HEK293 (cell line): Measurements from ENCODE around the gene JAKMIP1.

Experiments used
- CTCF ChIA-PET: fragments of 350-600 bp; formaldehyde crosslinking; extraction: SDS; loops from one replicate; lab custom pipeline; 2021; ENCODE audit warnings: antibody characterized with exemption; lab: Yijun Ruan, JAX
- POLR2A ChIA-PET: fragments of 300-600 bp; formaldehyde crosslinking; extraction: SDS; loops from one replicate; lab custom pipeline; 2020; ENCODE audit warnings: antibody characterized with exemption, inconsistent platforms; lab: Yijun Ruan, JAX
- H3K27ac ChIP-seq: fragments of 200-500 bp; sonication (Bioruptor generic); 2 replicates; pipeline ENCODE4 v1.5.1; 2014; ENCODE audit warnings: low read depth, low read length, control low read depth, inconsistent platforms; ENCODE audit errors: extremely low read depth
- H3K36me3 ChIP-seq, 2 experiments: fragments of 200-500 bp in 1 of 2; sonication (Bioruptor generic) in 1 of 2; 1 replicate in 1 of 2; 2 replicates in 1 of 2; pipeline ENCODE4 v1.5.1; 2014 to 2017; ENCODE audit warnings: inconsistent platforms in 2 of 2, low read length in 2 of 2; ENCODE audit not compliant: control insufficient read depth in 2 of 2, insufficient read depth in 1 of 2
- H3K4me1 ChIP-seq: fragments of 200-500 bp; sonication (Bioruptor generic); 2 replicates; pipeline ENCODE4 v1.5.1; 2014; ENCODE audit warnings: mild to moderate bottlenecking, low read length, inconsistent platforms; ENCODE audit not compliant: control insufficient read depth, insufficient read depth
- H3K4me3 ChIP-seq: 2 replicates; pipeline ENCODE4 v1.5.1; 2011; ENCODE audit warnings: low read depth, mild to moderate bottlenecking, control low read depth, low read length, moderate library complexity
- H3K9me3 ChIP-seq: fragments of 200-500 bp; sonication (Bioruptor generic); 2 replicates; pipeline ENCODE4 v1.5.1; 2014; ENCODE audit warnings: low read depth, low read length, inconsistent platforms; ENCODE audit not compliant: control insufficient read depth, insufficient read depth
- BCL11A ChIP-seq: fragments of 450-650 bp; formaldehyde crosslinking; IDR thresholded peaks from 2 replicates; pipeline ENCODE4 v1.5.1; 2016; ENCODE audit warnings: low read depth, missing biosample characterization, missing genetic modification characterization
- GLIS2 ChIP-seq: fragments of 450-650 bp; formaldehyde crosslinking; IDR thresholded peaks from 2 replicates; pipeline ENCODE4 v1.5.1; 2016; ENCODE audit warnings: missing biosample characterization, missing genetic modification characterization
- HIC1 ChIP-seq: fragments of 450-650 bp; formaldehyde crosslinking; IDR thresholded peaks from 2 replicates; pipeline ENCODE4 v1.5.1; 2016; ENCODE audit warnings: missing biosample characterization, missing genetic modification characterization
- HOXD13 ChIP-seq: sonication (generic); formaldehyde crosslinking; IDR thresholded peaks from 2 replicates; pipeline ENCODE4 v1.8.0; 2022; ENCODE audit warnings: missing genetic modification reagents, borderline replicate concordance
- KLF1 ChIP-seq: fragments of 450-650 bp; formaldehyde crosslinking; IDR thresholded peaks from 2 replicates; pipeline ENCODE4 v1.5.1; 2016; ENCODE audit warnings: missing biosample characterization, missing genetic modification characterization
- KLF9 ChIP-seq: fragments of 450-650 bp; formaldehyde crosslinking; IDR thresholded peaks from 2 replicates; pipeline ENCODE4 v1.5.1; 2016; ENCODE audit warnings: missing biosample characterization, missing genetic modification characterization, low read depth
- OSR2 ChIP-seq: fragments of 450-650 bp; formaldehyde crosslinking; IDR thresholded peaks from 2 replicates; pipeline ENCODE4 v1.5.1; 2016; ENCODE audit warnings: missing biosample characterization, missing genetic modification characterization
- PRDM2 ChIP-seq: fragments of 450-650 bp; formaldehyde crosslinking; IDR thresholded peaks from 2 replicates; pipeline ENCODE4 v1.5.1; 2016; ENCODE audit warnings: missing biosample characterization, missing genetic modification characterization, borderline replicate concordance
- SP2 ChIP-seq: fragments of 450-650 bp; formaldehyde crosslinking; IDR thresholded peaks from 2 replicates; pipeline ENCODE4 v1.5.1; 2016; ENCODE audit warnings: missing biosample characterization, missing genetic modification characterization
- SP3 ChIP-seq: fragments of 450-650 bp; formaldehyde crosslinking; IDR thresholded peaks from 2 replicates; pipeline ENCODE4 v1.5.1; 2016; ENCODE audit warnings: missing biosample characterization, missing genetic modification characterization
- ZBTB17 ChIP-seq: fragments of 450-650 bp; formaldehyde crosslinking; IDR thresholded peaks from 2 replicates; pipeline ENCODE4 v1.5.1; 2016; ENCODE audit warnings: missing biosample characterization, missing genetic modification characterization
- ZBTB26 ChIP-seq: fragments of 450-650 bp; formaldehyde crosslinking; optimal IDR thresholded peaks from 2 replicates; pipeline ENCODE3; 2016; ENCODE audit warnings: missing biosample characterization, mild to moderate bottlenecking, missing genetic modification characterization
- ZBTB44 ChIP-seq: fragments of 450-650 bp; IDR thresholded peaks from 2 replicates; pipeline ENCODE4 v1.5.1; 2018; ENCODE audit warnings: missing biosample characterization, mild to moderate bottlenecking, missing genetic modification characterization
- ZBTB48 ChIP-seq: fragments of 450-650 bp; formaldehyde crosslinking; IDR thresholded peaks from 2 replicates; pipeline ENCODE4 v1.5.1; 2016; ENCODE audit warnings: missing biosample characterization, missing genetic modification characterization
- ZBTB7A ChIP-seq: fragments of 450-650 bp; formaldehyde crosslinking; IDR thresholded peaks from 2 replicates; pipeline ENCODE4 v1.5.1; 2016; ENCODE audit warnings: low read depth, missing biosample characterization, missing genetic modification characterization
- ZBTB8A ChIP-seq: fragments of 450-650 bp; formaldehyde crosslinking; IDR thresholded peaks from 2 replicates; pipeline ENCODE4 v1.5.1; 2016; ENCODE audit warnings: missing biosample characterization, missing genetic modification characterization
- ZFHX2 ChIP-seq: fragments of 450-650 bp; formaldehyde crosslinking; conservative IDR thresholded peaks from 2 replicates; pipeline ENCODE4 v1.5.1; 2016; ENCODE audit warnings: missing biosample characterization, missing genetic modification characterization
- ZFP37 ChIP-seq: fragments of 450-650 bp; formaldehyde crosslinking; IDR thresholded peaks from 2 replicates; pipeline ENCODE4 v1.5.1; 2016; ENCODE audit warnings: missing biosample characterization, missing genetic modification characterization
- ZFP41 ChIP-seq: fragments of 450-650 bp; formaldehyde crosslinking; IDR thresholded peaks from 2 replicates; pipeline ENCODE4 v1.5.1; 2016; ENCODE audit warnings: missing biosample characterization, missing genetic modification characterization, borderline replicate concordance
- ZIC2 ChIP-seq: fragments of 450-650 bp; formaldehyde crosslinking; IDR thresholded peaks from 2 replicates; pipeline ENCODE4 v1.5.1; 2016; ENCODE audit warnings: missing biosample characterization, missing genetic modification characterization
- ZNF114 ChIP-seq: fragments of 450-650 bp; formaldehyde crosslinking; IDR thresholded peaks from 2 replicates; pipeline ENCODE4 v1.5.0; 2017; ENCODE audit warnings: missing biosample characterization, missing genetic modification characterization
- ZNF184 ChIP-seq: fragments of 450-650 bp; IDR thresholded peaks from 2 replicates; pipeline ENCODE4 v1.5.1; 2018; ENCODE audit warnings: missing biosample characterization, mild to moderate bottlenecking, missing genetic modification characterization
- ZNF2 ChIP-seq: fragments of 450-650 bp; formaldehyde crosslinking; IDR thresholded peaks from 2 replicates; pipeline ENCODE4 v1.5.1; 2016; ENCODE audit warnings: missing biosample characterization, missing genetic modification characterization
- ZNF214 ChIP-seq: fragments of 450-650 bp; formaldehyde crosslinking; IDR thresholded peaks from 2 replicates; pipeline ENCODE4 v1.5.1; 2017; ENCODE audit warnings: missing biosample characterization, mild to moderate bottlenecking, missing genetic modification characterization, borderline replicate concordance
- ZNF221 ChIP-seq: fragments of 450-650 bp; formaldehyde crosslinking; IDR thresholded peaks from 2 replicates; pipeline ENCODE4 v1.5.1; 2017; ENCODE audit warnings: missing biosample characterization, missing genetic modification characterization, borderline replicate concordance
- ZNF792 ChIP-seq: fragments of 450-650 bp; formaldehyde crosslinking; IDR thresholded peaks from 2 replicates; pipeline ENCODE4 v1.5.1; 2016; ENCODE audit warnings: missing biosample characterization, missing genetic modification characterization

The JAKMIP1 gene

GRCh38 chr4:6199422-6199921 lies 877 bp downstream of the JAKMIP1 start:
- CTCF ChIA-PET, result no interaction called here
- TF ChIP-seq KLF9 (tag by site-specific recombination), result peak; percentile 25; the same call in 1 of the 2 replicates
- TF ChIP-seq ZBTB7A (tag by site-specific recombination), result no peak
- no peak for TF ChIP-seq ZFP37
- no peak for TF ChIP-seq ZNF114 (tag by site-specific recombination)
- no peak for TF ChIP-seq ZFP41
- no peak for TF ChIP-seq ZBTB44 (tag by site-specific recombination)
- peak; percentile 70 for TF ChIP-seq KLF1
- TF ChIP-seq ZBTB26 (tag by site-specific recombination), result peak; percentile 24
- peak; percentile 10; the same call in 1 of the 2 replicates for TF ChIP-seq ZIC2
- TF ChIP-seq GLIS2, result no peak
- no peak for TF ChIP-seq BCL11A
- TF ChIP-seq ZNF214 (tag by site-specific recombination), result no peak
- TF ChIP-seq HOXD13 (CRISPR knock-in tag), result no peak
- TF ChIP-seq ZNF792 (tag by site-specific recombination), result no peak
- no peak for TF ChIP-seq ZBTB8A
- no peak for TF ChIP-seq ZNF184 (tag by site-specific recombination)
- TF ChIP-seq HIC1, result no peak
- TF ChIP-seq ZBTB48 (tag by site-specific recombination), result no peak
- no peak for TF ChIP-seq ZNF221 (tag by site-specific recombination)
- TF ChIP-seq, all 188 proteins: peak for 4
- H3K27ac ChIP-seq, result no peak overlapping the region
- no peaks in the 10 kb centered on the region for H3K9me3 ChIP-seq
- no peaks in the 10 kb centered on the region for H3K36me3 ChIP-seq
- H3K4me1 ChIP-seq, result no peaks in the 10 kb centered on the region
- H3K4me3 ChIP-seq, result no peak overlapping the region
- POLR2A ChIA-PET, result no interaction called here

- Histone ChIP-seq H3K36me3 (no peaks in the 10 kb centered on the region), H3K27ac (no peak overlapping the region), H3K4me3 (no peak overlapping the region), H3K4me1 (no peaks in the 10 kb centered on the region), H3K9me3 (no peaks in the 10 kb centered on the region)
- ChIA-PET POLR2A (no interaction called here), CTCF (interaction anchor here (0.6 kb wide), 1 partner anchor 799 kb away, joined by 3 read pairs; no protein-coding TSS in a partner anchor)
- TF ChIP-seq SP2 (tag by site-specific recombination) (peak; percentile 42; the same call in 1 of the 2 replicates), ZNF2 (tag by site-specific recombination) (no peak), SP3 (tag by site-specific recombination) (peak; percentile 69; the same call in 1 of the 2 replicates), OSR2 (no peak), ZBTB17 (tag by site-specific recombination) (0 out of 2 replicates have a peak, but pooled peaks have one; percentile 17), PRDM2 (tag by site-specific recombination) (no peak), KLF1 (peak; percentile 80; the same call in 1 of the 2 replicates), ZFHX2 (tag by site-specific recombination) (no peak)
Measured at GRCh38 chr4:6198768-6199421, 1.5 kb downstream of the JAKMIP1 start.
